ENCODE results near the gene CNTN4.

DNA sequence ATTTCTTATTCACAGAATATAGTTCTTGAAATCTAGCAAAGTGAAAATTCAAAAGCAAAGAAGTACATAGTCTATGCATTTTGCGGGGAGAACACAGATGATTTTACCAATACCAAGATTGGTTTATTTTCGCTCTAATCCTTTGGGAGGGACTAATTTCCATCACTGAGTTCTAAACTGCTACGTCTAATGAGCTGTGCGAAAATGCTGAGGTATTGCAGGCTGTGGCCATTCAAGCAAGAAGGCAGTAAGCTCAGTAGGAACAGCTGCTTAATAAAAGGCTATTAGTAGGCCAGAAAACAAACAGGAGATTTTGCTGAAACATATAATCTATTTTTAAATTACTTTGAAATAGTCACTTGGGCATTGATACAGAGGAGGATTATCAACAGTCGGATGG lies 379.0 kb downstream of the CNTN4 start:
- no peak for TF ChIP-seq CTCF (IDR thresholded peaks at IDR 0.05)
- no peak for TF ChIP-seq POLR2A (IDR thresholded peaks at IDR 0.05)

Data from body of pancreas (tissue), 4 donors.